ENCODE data around the gene ENDOV.

ENDOV gene

GRCh38 chr17:80416260-80416939, 1.4 kb downstream of the ENDOV start:
- DNase-seq (ENCODE audit: low read depth), result no peak

GRCh38 chr17:80416940-80417293, 1.9 kb downstream of the ENDOV start:
- no peak for DNase-seq (ENCODE audit: low read depth)

- no peak for DNase-seq (ENCODE audit: low read depth)
Measured at GRCh38 chr17:80418589-80418988, 3.6 kb downstream of the ENDOV start.

- no peak for DNase-seq (ENCODE audit: low read depth)
Measured at GRCh38 chr17:80419255-80419654, 4.3 kb downstream of the ENDOV start.

- no peak for DNase-seq (ENCODE audit: low read depth)
Measured at GRCh38 chr17:80421381-80422090, 6.6 kb downstream of the ENDOV start.

- DNase-seq (ENCODE audit: low read depth), result no peak
Measured at GRCh38 chr17:80422276-80422675, 7.3 kb downstream of the ENDOV start.

- no peak for DNase-seq (ENCODE audit: low read depth)
Measured at GRCh38 chr17:80422981-80423380, 8.0 kb downstream of the ENDOV start.

GRCh38 chr17:80423536-80424225, 8.7 kb downstream of the ENDOV start:
- DNase-seq (ENCODE audit: low read depth), result no peak

GRCh38 chr17:80424261-80424660, 9.3 kb downstream of the ENDOV start:
- no peak for DNase-seq (ENCODE audit: low read depth)

GRCh38 chr17:80424878-80425765, 10.2 kb downstream of the ENDOV start:
- no peak for DNase-seq (ENCODE audit: low read depth)

- no peak for DNase-seq (ENCODE audit: low read depth)
Measured at GRCh38 chr17:80425835-80426426, 11.0 kb downstream of the ENDOV start.

GRCh38 chr17:80426671-80427326, 11.8 kb downstream of the ENDOV start:
- DNase-seq (ENCODE audit: low read depth), result peak; percentile 27

- DNase-seq (ENCODE audit: low read depth), result no peak
Measured at GRCh38 chr17:80427366-80428282, 12.7 kb downstream of the ENDOV start.

GRCh38 chr17:80428363-80428762, 13.4 kb downstream of the ENDOV start:
- DNase-seq (ENCODE audit: low read depth), result no peak

GRCh38 chr17:80428796-80429195, 13.8 kb downstream of the ENDOV start:
- DNase-seq (ENCODE audit: low read depth), result no peak

- DNase-seq (ENCODE audit: low read depth), result no peak
Measured at GRCh38 chr17:80429356-80430275, 14.6 kb downstream of the ENDOV start.

GRCh38 chr17:80430446-80431245, 15.7 kb downstream of the ENDOV start:
- DNase-seq (ENCODE audit: low read depth), result no peak
